HCT116 (cell line): ENCODE measurements around the gene GRAMD4.

Source experiments
- CTCF ChIP-seq, 3 experiments: fragments of 200-600 bp in 1 of 3; sonication (generic) in 1 of 3; IDR thresholded peaks in 2 of 3; conservative IDR thresholded peaks in 1 of 3; 2 replicates each; pipeline ENCODE4 v1.5.1; 2012 to 2017; ENCODE audit warnings: low read depth in 2 of 3, low read length in 2 of 3, antibody characterized with exemption in 1 of 3, borderline replicate concordance in 1 of 3, control low read depth in 1 of 3, mild to moderate bottlenecking in 1 of 3, mixed read lengths in 1 of 3, mixed run types in 1 of 3, moderate library complexity in 1 of 3; ENCODE audit not compliant: insufficient read depth in 1 of 3
- EGR1 ChIP-seq: IDR thresholded peaks from 2 replicates; pipeline ENCODE4 v1.6.1; 2012; ENCODE audit warnings: low read depth

DNA sequence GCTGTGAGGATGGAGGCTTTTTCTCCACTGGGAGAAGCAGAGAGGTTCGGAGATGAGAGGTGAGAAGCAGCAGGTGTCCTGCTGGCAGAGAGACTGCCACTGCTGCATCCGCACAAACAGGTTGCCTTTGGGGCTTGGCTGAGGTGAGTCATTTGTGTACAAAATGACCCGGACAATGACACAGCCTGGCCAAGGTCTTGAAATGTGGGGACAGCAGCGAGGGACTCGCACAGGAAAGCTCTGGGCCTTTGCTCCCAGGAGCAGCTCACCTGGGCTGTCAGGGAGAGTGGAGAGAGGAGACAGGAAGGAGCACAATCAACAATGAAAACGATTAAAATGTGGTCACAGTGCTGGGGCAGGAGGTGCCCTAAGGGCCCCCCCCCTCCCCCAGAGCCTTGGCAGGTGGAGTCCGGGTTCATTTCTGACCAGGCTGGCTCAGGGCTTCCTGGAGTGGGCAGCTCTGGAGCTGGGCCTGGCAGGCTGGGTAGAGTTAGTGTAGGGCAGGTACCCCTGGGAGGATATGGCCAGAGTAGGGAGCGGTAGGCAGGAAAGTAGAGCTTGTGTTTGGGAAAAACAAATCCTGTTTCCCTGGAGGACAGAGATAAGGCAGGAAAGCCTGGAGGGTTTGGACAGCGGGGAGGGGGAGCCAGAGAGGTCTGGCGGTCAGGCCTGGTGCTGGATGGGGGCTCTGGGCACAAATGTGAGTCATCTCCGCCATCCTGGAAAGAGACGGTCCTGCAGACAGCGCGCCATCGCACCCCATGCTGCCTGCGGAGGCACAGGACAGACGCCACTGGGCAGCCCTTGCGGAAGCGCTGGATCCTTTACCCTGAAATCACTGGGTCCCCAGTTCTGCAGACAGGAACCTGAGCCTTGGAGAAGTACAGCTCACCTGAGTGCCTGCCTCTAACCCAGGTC lies 44.9 kb upstream of the GRAMD4 start:
- TF ChIP-seq CTCF (IDR thresholded peaks at IDR 0.05 in 2 of 3, conservative IDR thresholded peaks at IDR 0.05 in 1 of 3; ENCODE audit: borderline replicate concordance in 1 of 3, insufficient read depth in 1 of 3, low read depth in 2 of 3, low read length in 2 of 3) (no peak), EGR1 (no peak)
